SKM-1 (cell line): ENCODE results near the gene PLXNA3.
"Not testable (repeated sequence)": the region's sequence is repeated elsewhere in the genome, so short reads cannot be mapped to it uniquely, and the experiment has no call there.

Experiments
- DNase-seq: peaks from one replicate; lab custom pipeline; 2025; ENCODE audit not compliant: unreplicated experiment; lab: John Stamatoyannopoulos, UW

Gene PLXNA3

DNA sequence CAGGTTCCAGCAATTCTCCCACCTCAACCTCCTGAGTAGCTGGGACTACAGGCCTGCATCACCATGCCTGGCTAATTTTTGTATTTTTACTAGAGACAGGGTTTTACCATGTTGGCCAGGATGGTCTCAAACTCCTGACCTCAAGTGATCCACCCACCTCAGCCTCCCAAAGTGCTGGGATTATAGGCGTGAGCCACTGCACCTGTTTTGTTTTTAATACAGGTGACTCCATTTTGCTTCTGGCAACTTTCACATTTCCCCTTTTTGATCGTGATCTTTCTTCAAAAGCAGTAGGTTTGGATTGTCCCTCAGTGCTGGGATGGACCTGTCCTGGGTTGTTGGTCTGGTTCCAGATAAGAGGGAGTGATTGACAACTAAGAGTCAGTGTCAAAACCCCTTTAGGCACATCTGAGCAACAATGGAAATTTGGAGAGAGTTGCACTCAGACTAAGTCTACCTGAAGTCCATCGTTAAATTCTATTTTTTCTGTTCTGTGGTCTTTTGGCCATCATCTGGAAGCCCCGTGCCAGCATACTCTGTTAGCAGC, 38.6 kb downstream of the PLXNA3 start:
- DNase-seq = not testable (repeated sequence)

DNA sequence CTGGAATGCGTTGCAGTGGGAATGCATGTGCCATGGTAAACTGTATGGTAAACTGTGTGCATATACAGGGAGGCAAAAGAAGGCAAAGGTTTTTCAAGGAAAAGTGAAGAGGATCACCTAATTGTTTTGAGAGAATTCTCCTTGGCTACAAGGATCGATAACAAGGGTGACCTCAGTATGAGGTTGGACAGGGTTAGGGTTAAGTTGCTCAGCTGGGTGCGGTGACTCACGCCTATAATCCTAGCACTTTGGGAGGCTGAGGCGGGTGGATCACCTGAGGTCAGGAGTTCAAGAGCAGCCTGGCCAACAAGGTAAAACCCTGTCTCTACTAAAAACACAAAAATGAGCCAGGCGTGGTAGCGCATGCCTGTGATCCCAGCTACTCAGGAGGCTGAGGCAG, 43.3 kb downstream of the PLXNA3 start:
- not testable (repeated sequence) for DNase-seq

- no peak for DNase-seq
These were observed 44.0 kb downstream of the PLXNA3 start for GRCh38 chrX:154502098-154502497.

DNA sequence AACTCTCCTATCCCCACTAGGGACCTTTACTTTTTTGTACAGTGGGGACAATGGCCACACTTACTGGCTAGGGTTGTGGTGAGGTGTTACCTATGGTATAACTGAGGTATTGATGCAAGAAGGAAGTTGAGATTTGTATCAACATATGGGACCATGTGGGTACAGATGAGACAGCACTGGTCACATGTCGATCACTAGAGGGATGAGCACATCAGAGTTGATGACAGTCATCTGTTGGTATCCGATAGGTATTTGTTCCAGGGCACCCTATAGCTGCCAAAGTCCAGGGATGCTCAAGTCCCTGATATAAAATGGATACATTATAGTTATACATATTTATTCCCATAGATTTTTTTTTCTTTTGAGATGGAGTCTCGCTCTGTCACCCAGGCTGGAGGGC, 44.9 kb downstream of the PLXNA3 start:
- DNase-seq = no peak

- no peak for DNase-seq
These were observed 47.7 kb downstream of the PLXNA3 start for GRCh38 chrX:154505734-154506133.

DNA sequence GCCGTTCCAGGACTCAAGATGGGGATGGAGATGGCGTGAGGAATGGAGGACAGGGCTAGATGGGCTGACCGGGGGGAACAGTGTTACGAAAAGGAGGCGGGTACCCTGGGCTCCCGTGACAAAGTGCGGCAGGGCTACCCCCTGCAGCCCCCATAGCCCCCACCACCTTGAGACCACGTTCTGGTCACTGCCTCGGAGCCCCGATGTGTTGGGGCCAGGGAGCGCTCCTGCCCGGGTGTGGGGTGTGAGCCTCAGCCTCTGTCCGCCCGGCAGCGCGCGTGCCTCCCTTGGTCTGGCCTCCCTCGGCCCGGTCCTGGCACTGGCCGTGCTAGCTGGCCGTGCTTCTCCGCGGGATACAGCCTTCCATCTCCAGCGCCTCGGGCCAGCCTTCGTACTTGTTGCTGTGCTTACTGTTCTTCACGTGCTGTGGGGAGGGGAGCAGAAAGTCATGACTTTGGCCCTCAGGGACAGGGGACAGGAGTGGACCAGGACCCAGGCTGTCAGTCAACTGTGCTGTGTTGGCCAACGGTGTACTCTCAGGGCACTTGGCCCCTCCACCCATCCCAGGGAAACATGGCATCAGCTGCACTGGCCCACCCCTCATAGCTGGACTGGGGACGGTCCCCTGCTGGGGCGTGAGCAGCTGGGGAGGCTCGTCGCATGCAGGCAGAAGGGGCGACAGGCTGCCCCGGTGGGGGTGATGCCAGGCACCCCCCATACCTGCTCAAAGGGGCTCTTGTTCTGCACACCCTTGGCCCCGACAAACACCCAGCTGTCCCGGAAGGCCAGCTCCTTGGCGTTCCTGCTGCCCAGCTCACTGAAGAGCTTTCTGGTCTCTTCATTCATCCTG, 48.6 kb downstream of the PLXNA3 start:
- DNase-seq = no peak

- DNase-seq = no peak
These were observed 49.7 kb downstream of the PLXNA3 start for GRCh38 chrX:154507673-154508383.

DNA sequence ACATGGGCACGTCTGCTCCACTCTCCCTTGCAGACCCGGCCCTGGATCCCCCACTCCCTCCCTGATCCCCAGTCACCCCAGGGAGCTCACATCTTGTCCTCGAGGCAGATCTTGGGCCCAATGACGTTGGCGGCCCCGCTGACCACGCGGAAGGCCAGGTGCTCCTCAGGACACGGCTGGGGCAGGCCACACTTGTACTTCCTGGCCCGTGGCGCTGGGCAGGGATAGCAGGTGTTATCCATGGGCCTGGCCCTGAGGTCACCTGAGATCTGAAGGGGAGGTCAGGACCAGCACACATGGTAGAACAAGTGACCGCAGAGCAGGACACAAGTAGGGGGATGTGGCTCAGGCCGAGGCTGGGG, 50.3 kb downstream of the PLXNA3 start:
- no peak for DNase-seq

DNA sequence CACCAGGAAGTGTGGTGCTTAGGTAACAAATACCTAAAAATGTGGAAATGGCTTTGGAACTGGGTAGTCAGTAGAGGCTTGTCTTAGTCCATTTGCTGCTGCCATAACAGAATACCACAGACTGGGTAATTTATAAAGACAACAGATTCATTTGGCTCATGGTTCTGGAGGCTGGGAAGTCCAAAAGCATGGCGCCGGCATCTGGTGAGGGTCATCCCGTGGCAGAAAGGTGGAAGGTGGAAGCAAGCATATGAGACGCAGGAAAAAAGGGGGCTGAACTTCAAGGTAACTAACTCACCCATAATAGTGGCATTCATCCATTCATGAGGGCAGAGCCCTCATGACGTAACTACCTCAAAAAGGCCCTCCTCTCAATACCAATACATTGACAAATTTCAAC, 51.4 kb downstream of the PLXNA3 start:
- DNase-seq = no peak

- no peak for DNase-seq
These were observed 53.7 kb downstream of the PLXNA3 start for GRCh38 chrX:154511761-154512160.

GRCh38 chrX:154512879-154513553, 54.9 kb downstream of the PLXNA3 start:
- DNase-seq = no peak

DNA sequence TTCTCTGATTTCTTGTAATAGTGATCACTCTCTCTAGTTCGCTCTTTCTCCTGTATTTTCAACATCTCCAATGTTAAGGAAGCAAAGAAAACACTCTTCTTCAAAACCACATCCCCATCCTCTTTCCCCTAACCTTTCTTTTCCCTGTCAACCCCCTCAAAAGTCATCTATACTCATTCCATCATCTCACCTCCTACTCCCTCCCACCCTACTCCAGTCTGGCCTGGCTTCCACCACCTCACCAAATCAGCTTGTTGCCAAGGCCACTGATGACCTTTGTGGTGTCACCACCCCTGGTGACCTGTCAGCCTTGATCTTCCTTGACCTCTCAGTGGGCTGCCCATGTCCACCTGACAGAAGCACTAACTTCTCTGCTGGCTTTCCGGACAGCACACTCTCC, 55.6 kb downstream of the PLXNA3 start:
- no peak for DNase-seq

DNA sequence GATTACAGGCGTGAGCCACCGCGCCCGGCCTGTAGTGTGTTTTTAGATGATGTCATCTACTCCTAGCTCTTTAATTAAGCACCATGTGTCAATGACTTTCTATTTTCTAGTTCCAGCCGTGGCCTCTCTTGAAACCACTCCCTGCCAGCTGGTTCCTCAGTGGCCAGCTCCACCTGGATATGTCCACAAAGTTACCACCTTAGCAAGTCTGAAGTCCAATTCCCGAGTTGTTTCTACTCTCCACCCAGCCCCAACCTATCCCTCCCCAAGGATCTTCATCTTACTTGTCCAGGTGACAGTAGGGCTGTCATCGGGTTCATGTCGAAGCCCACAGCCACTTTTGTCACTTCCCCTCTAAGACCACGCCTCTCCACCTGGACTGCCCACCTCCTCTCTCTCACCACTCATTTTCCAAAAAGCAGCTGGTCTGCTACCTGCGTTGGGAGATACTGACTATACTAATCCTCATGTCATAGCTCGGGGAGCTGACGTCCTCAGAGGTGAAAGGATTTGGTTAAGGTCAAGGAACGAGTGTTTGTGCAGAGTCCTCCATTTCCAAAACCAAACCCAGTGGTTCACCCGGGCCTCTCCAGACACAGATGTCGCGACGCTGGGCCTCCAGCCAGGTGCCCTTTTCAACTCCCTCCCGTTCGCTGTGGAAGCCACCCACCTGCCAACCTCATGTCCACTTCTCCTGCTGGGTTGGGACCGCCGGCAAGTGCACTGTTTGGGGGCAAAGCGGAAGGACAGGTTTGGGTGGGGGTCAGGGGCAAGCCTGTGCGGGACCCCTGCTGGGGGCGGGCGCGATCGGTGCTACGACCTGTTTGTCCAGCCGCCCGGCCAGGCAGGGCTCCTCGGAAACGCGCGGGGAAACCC, 57.2 kb downstream of the PLXNA3 start:
- DNase-seq = no peak

GRCh38 chrX:154515966-154516655, 58.0 kb downstream of the PLXNA3 start, which contains the start of gene FAM3A:
Gene FAM3A, minus strand, starts transcription at chrX:154516232. Its CDS starts 460 bp downstream, at chrX:154515772.
- peak; percentile 48 for DNase-seq

DNA sequence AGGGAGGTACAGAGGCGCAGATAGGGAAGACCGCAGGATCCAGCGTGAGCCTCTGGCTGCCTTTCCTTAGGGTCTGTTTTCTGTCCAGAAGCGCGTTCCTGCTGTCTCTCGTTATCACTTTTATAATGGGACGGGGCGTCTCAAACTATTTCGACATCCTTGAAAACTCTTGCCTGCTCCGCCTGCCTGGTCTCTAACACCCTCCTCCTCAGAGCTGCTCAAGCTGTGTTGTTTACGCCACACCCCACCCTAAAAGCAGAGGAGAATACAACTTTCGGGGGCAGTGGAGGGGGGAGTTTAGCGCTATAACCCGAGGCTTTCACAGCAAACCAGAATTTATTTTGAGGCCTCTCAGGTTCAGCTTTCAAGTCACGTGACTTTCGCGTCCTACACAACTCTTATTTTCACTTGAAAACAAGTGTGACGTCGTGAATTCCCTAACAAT, 58.6 kb downstream of the PLXNA3 start:
- no peak for DNase-seq

- DNase-seq = no peak
These were observed 59.2 kb downstream of the PLXNA3 start for GRCh38 chrX:154517101-154517781.

DNA sequence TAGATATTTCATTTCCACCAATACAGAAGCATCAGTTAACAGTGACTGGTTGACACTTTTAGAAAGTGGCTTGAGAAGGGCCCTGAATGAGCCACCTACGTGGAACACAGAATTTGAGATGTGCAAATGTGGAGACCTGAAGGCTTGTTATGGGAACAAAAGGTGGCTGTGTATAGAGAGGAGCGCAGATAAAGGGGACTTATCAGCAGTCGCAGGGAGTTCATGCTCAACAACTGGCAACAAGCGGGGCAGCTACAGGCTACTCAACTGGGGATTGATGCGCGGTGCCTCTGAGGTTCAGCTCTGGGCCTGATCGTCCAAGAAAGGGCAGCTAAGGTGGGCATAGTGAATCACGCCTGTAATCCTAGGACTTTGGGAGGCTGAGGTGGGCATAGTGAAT, 61.3 kb downstream of the PLXNA3 start:
- no peak for DNase-seq

DNA sequence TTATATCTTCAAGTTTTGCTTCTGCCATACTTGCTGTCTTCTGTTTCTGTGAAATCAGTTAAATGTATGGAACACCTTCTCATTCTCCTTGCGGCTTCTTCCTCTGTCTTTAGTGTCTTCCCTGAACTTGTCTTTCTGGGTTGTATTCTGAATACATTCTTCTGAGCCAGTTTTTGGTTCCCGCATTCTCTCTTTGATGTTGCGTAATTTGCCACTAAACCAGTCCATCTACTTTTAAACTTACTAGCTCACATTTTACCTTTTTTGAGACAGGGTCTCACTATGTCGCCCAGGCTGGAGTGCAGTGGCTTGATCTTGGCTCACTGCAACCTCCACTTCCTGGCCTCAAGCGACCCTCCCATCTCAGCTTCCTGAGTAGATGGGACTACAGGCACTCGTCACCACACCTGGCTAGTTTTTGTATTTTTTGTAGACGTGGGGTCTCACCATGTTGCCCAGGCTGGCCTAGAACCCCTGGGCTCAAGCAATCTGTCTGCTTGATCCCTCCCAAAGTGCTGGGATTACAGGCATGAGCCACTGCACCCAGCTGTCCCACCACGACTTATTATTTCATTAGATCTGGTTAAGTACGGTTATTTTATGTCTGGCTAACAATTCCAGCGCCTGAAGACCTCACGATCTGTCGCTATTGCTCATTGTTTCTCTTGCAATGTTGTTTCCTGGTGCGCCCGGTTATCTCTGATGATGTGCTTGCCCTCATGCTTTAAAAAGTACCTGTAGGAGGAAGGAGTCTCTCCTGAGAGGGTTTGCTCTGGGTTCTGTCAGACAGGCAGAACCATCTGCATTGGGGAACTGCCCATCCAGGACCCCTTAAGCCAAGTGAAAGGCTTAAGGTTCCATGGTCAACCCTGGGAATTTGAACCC, 67.8 kb downstream of the PLXNA3 start:
- DNase-seq = no peak
